ENCODE measurements around the gene ATG16L1.

Gene ATG16L1

DNA sequence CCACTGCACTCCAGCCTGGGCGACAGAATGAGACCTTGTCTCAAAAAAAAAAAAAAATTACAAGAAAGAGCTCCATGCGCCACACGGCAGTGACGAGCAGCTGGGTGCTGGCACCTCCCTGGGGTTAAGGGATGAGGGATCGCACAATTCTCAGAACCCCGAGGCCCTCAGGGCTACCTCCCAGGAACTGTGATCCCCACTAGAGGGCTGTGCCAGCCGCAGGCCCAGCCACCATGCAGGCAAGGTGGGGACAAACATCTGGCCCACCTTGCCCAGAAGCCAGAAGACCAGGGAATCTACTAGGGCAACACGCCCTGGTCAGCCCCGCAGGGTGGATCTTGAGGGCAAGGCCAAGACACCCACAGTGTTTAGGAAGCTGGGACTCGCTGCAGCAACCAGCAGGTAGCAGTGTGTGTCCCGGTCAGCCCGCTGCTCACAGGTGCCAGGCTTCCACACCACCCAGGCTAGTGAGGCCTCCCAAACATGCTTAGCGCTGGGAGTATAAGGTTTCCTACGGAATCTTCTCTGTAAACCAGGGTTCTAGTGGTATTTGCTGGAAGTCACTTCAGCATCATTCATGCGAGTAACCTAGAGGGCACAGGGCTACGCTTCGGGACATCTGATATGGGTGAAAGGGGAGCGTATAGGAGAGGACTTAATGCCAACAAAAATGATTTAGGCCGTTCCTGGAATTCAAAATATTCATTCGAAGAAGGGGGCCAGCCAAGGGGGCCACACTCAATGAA, 62.9 kb downstream of the ATG16L1 start:
- H3K27ac ChIP-seq: no peak overlapping the region
- no peak for DNase-seq (ENCODE audit: low spot score)
- POLR2A ChIA-PET (ENCODE audit: low non-redundant PET): no interaction called here
- CTCF ChIA-PET: no interaction called here
- TF ChIP-seq, protein P1, sequence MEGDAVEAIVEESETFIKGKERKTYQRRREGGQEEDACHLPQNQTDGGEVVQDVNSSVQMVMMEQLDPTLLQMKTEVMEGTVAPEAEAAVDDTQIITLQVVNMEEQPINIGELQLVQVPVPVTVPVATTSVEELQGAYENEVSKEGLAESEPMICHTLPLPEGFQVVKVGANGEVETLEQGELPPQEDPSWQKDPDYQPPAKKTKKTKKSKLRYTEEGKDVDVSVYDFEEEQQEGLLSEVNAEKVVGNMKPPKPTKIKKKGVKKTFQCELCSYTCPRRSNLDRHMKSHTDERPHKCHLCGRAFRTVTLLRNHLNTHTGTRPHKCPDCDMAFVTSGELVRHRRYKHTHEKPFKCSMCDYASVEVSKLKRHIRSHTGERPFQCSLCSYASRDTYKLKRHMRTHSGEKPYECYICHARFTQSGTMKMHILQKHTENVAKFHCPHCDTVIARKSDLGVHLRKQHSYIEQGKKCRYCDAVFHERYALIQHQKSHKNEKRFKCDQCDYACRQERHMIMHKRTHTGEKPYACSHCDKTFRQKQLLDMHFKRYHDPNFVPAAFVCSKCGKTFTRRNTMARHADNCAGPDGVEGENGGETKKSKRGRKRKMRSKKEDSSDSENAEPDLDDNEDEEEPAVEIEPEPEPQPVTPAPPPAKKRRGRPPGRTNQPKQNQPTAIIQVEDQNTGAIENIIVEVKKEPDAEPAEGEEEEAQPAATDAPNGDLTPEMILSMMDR (conservative IDR thresholded peaks at IDR 0.05; ENCODE audit: low read depth): no peak

- TF ChIP-seq, protein P1 (conservative IDR thresholded peaks at IDR 0.05; ENCODE audit: low read depth): no peak
Observed at GRCh38 chr2:233317196-233317943, 65.9 kb downstream of the ATG16L1 start.

GRCh38 chr2:233319256-233319655, 67.8 kb downstream of the ATG16L1 start:
- TF ChIP-seq, protein P1 (conservative IDR thresholded peaks at IDR 0.05; ENCODE audit: low read depth): no peak
- DNase-seq (ENCODE audit: low spot score): no peak
- CTCF ChIA-PET: interaction anchor here (0.8 kb wide), 1 partner anchor 109 kb away, joined by 3 read pairs; no protein-coding TSS in a partner anchor
- H3K27ac ChIP-seq: no peak overlapping the region
- POLR2A ChIA-PET (ENCODE audit: low non-redundant PET): no interaction called here

More at GRCh38 chr2:233317196-233317943, 65.9 kb downstream of the ATG16L1 start:
- ChIA-PET POLR2A (ENCODE audit: low non-redundant PET) (no interaction called here), CTCF (interaction anchor here (0.5 kb wide), 1 partner anchor 126 kb away, joined by 3 read pairs; no protein-coding TSS in a partner anchor)
- no peak for DNase-seq (ENCODE audit: low spot score)
- no peak overlapping the region for H3K27ac ChIP-seq

GRCh38 chr2:233320470-233320869, 69.0 kb downstream of the ATG16L1 start:
- POLR2A ChIA-PET (ENCODE audit: low non-redundant PET): no interaction called here
- no peak for DNase-seq (ENCODE audit: low spot score)
- TF ChIP-seq, protein P1 (conservative IDR thresholded peaks at IDR 0.05; ENCODE audit: low read depth): no peak
- no peak overlapping the region for H3K27ac ChIP-seq
- CTCF ChIA-PET: no interaction called here

- DNase-seq (ENCODE audit: low spot score): no peak
- POLR2A ChIA-PET (ENCODE audit: low non-redundant PET): no interaction called here
- TF ChIP-seq, protein P1 (conservative IDR thresholded peaks at IDR 0.05; ENCODE audit: low read depth): no peak
- CTCF ChIA-PET: interaction anchor here (0.6 kb wide), 1 partner anchor 1855 kb away, joined by 3 read pairs; no protein-coding TSS in a partner anchor
- no peak overlapping the region for H3K27ac ChIP-seq
Observed at GRCh38 chr2:233321166-233321565, 69.7 kb downstream of the ATG16L1 start.

GRCh38 chr2:233323851-233324250, 72.4 kb downstream of the ATG16L1 start:
- CTCF ChIA-PET: no interaction called here
- POLR2A ChIA-PET (ENCODE audit: low non-redundant PET): no interaction called here
- no peak for DNase-seq (ENCODE audit: low spot score)
- TF ChIP-seq, protein P1 (conservative IDR thresholded peaks at IDR 0.05; ENCODE audit: low read depth): no peak
- H3K27ac ChIP-seq: no peak overlapping the region
